K562 (cell line): ENCODE data around the gene SPNS2. TPM values are rescaled to one million over a fixed set of nuclear protein-coding genes. Genes with fewer than 3 reads are reported as not detected.

Source experiments
- ATAC-seq: fragments of 200-7000 bp; cut with Tn5 transposase; 3 replicates; pipeline ENCODE4 v1.9.1; 2020; ENCODE audit warnings: moderate library complexity
- BruUV-seq: library from RNA; stranded (reverse); fragments of 400-500 nt; replicated peaks from 2 replicates; lab custom pipeline; 2021; lab: Mats Ljungman, UMichigan
- CTCF ChIA-PET: fragments of 300-600 bp; formaldehyde crosslinking; extraction: SDS; loops from one replicate; lab custom pipeline; 2021; ENCODE audit warnings: low intra/inter-chr PET ratio; lab: Yijun Ruan, JAX
- POLR2A ChIA-PET: fragments of 300-600, 350-650 bp; sonication (Branson Sonifier 250); formaldehyde crosslinking; extraction: SDS; loops from one replicate; lab custom pipeline; 2021; ENCODE audit warnings: antibody characterized with exemption, inconsistent platforms; lab: Yijun Ruan, JAX
- DNase-seq, 4 experiments: peaks; one replicate each; pipeline versions ENCODE4 v3.0.0 to v3.0.0-alpha.2; 2011 to 2018; ENCODE audit warnings: low spot score in 3 of 4, mixed read lengths in 3 of 4; ENCODE audit errors: extremely low read depth in 1 of 4
- FAIRE-seq: peaks from 2 replicates; lab custom pipeline; 2011; peaks lifted over from hg19 to GRCh38; lab: Jason Lieb, UNC
- H2AFZ ChIP-seq: 2 replicates; pipeline ENCODE4 v1.6.0; 2011; ENCODE audit warnings: low read depth, low read length, control low read depth, inconsistent platforms
- H3K27ac ChIP-seq: fragments of 200-600 bp; 3 replicates; pipeline ENCODE4 v1.8.0; 2011; ENCODE audit warnings: low read depth, mild to moderate bottlenecking, control low read depth, inconsistent platforms, low read length, moderate library complexity, mixed read lengths; ENCODE audit errors: extremely low read depth
- H3K27me3 ChIP-seq, 2 experiments: fragments of 300-600 bp in 1 of 2; 2 replicates in 1 of 2; 3 replicates in 1 of 2; pipeline versions ENCODE4 v1.6.0 to v1.8.0; 2011; ENCODE audit warnings: inconsistent platforms in 2 of 2, low read length in 2 of 2, mild to moderate bottlenecking in 1 of 2, mixed read lengths in 1 of 2, moderate library complexity in 1 of 2; ENCODE audit not compliant: control insufficient read depth in 2 of 2, insufficient read depth in 2 of 2
- H3K36me3 ChIP-seq: fragments of 300-600 bp; 3 replicates; pipeline ENCODE4 v1.8.0; 2011; ENCODE audit warnings: mild to moderate bottlenecking, low read length, inconsistent platforms; ENCODE audit not compliant: control insufficient read depth, insufficient read depth
- H3K4me1 ChIP-seq, 2 experiments: fragments of 200-600 bp in 1 of 2; replicated peaks in 1 of 2; 2 replicates in 1 of 2; 3 replicates in 1 of 2; pipeline versions ENCODE4 v1.5.1 to v1.8.0; 2011; ENCODE audit warnings: inconsistent platforms in 2 of 2, low read length in 2 of 2, mild to moderate bottlenecking in 1 of 2, mixed read lengths in 1 of 2, moderate library complexity in 1 of 2; ENCODE audit not compliant: control insufficient read depth in 2 of 2, insufficient read depth in 2 of 2
- H3K4me2 ChIP-seq: 2 replicates; pipeline ENCODE4 v1.6.1; 2011; ENCODE audit warnings: low read length, control low read depth, inconsistent platforms, mixed read lengths; ENCODE audit not compliant: insufficient read depth
- H3K4me3 ChIP-seq: fragments of 200-600 bp; sonication (generic), shearing (Covaris generic); 2 replicates; pipeline ENCODE4 v1.5.1; 2016; ENCODE audit warnings: control low read depth, inconsistent platforms
- H3K79me2 ChIP-seq: fragments of 200-600 bp; 3 replicates; pipeline ENCODE4 v1.8.0; 2011; ENCODE audit warnings: low read length, inconsistent platforms; ENCODE audit not compliant: control insufficient read depth, insufficient read depth
- H3K9ac ChIP-seq, 2 experiments: 2 replicates each; pipeline versions ENCODE4 v1.6.0 to v1.6.1; 2011; ENCODE audit warnings: low read depth in 2 of 2, low read length in 2 of 2, control low read depth in 1 of 2, inconsistent platforms in 1 of 2, mild to moderate bottlenecking in 1 of 2, mixed read lengths in 1 of 2; ENCODE audit not compliant: insufficient read depth in 1 of 2
- H3K9me1 ChIP-seq: one replicate; pipeline ENCODE4 v1.6.0; 2011; ENCODE audit warnings: inconsistent platforms, mild to moderate bottlenecking, low read length, moderate library complexity; ENCODE audit not compliant: control insufficient read depth, insufficient read depth
- H3K9me3 ChIP-seq: replicated peaks from 2 replicates; pipeline ENCODE4 v1.5.1; 2011; ENCODE audit warnings: low read depth, low read length, inconsistent platforms; ENCODE audit not compliant: control insufficient read depth, insufficient read depth
- H4K20me1 ChIP-seq: replicated peaks from 2 replicates; pipeline ENCODE4 v1.6.1; 2011; ENCODE audit warnings: low read length, inconsistent platforms, mixed read lengths; ENCODE audit not compliant: control insufficient read depth, insufficient read depth
- DEAF1 ChIP-seq: fragments of 450-650 bp; formaldehyde crosslinking; IDR thresholded peaks from 2 replicates; pipeline ENCODE4 v1.4.0; 2020; ENCODE audit warnings: mild to moderate bottlenecking, moderate library complexity
- ESRRA ChIP-seq: fragments of 450-650 bp; IDR thresholded peaks from 2 replicates; pipeline ENCODE4 v1.6.1; 2014; ENCODE audit warnings: low read depth, mild to moderate bottlenecking, moderate library complexity, borderline replicate concordance
- RAD21 ChIP-seq, 2 experiments: fragments of 250-450 bp in 1 of 2; fragments of 450-650 bp in 1 of 2; sonication (Bioruptor Pico) in 1 of 2; formaldehyde crosslinking in 1 of 2; IDR thresholded peaks in 1 of 2; conservative IDR thresholded peaks in 1 of 2; 2 replicates each; pipeline versions ENCODE4 v1.4.0 to v1.8.0; 2020 to 2022; ENCODE audit warnings: mild to moderate bottlenecking in 2 of 2, moderate library complexity in 1 of 2
- REST ChIP-seq, 2 experiments: fragments of 450-650 bp; formaldehyde crosslinking in 1 of 2; IDR thresholded peaks; 2 replicates each; pipeline versions ENCODE4 v1.4.0 to v1.6.1; 2014 to 2020; ENCODE audit warnings: mild to moderate bottlenecking in 2 of 2, borderline replicate concordance in 1 of 2, low read depth in 1 of 2
- SMC3 ChIP-seq: conservative IDR thresholded peaks from 2 replicates; pipeline ENCODE4 v1.6.1; 2011; ENCODE audit warnings: low read depth, low read length, improper control_type of control experiment; ENCODE audit not compliant: insufficient read depth
- ZNF512 ChIP-seq: IDR thresholded peaks from 2 replicates; pipeline ENCODE4 v1.6.1; 2016; ENCODE audit warnings: missing genetic modification characterization, missing compliant biosample characterization
- WGBS: fragments of 100-300 bp; shearing (Covaris generic); methylation state at CpG from one replicate; pipeline ENCODE4 v1.1.6; 2016; ENCODE audit warnings: low coverage, mixed read lengths; ENCODE audit not compliant: insufficient coverage; ENCODE audit errors: missing lambda C conversion rate; 5-methylcytosine and 5-hydroxymethylcytosine counted together
- in situ Hi-C: fragments of 300-500 bp; cut with MboI; formaldehyde crosslinking; loops from 4 replicates; pipeline ENCODE4 v1.15.0; 2018; ENCODE audit warnings: inconsistent platforms, mixed read lengths
- intact Hi-C: fragments of 100-400 bp; cut with micrococcal nuclease; formaldehyde crosslinking; loops from 2 replicates; pipeline ENCODE4 v1.14.2; 2022
- polyA plus RNA-seq, 8 experiments: library from polyadenylated mRNA; depleted of rRNA in 4 of 8; stranded (reverse) in 5 of 8; unstranded in 3 of 8; fragments of >200 nt; fragmentation: Nextera tagmentation in 2 of 8; fragmentation: Illumina TruSeq in 1 of 8; extraction: Ambion mirVana in 2 of 8; extraction: Trizol in 1 of 8; gene quantifications; 2 replicates each; pipeline versions ENCODE4 v1.2.1 to v1.2.3, GENCODE V29; 2011 to 2014; ENCODE audit warnings: inconsistent platforms in 1 of 8, missing spikeins in 1 of 8
- total RNA-seq, 7 experiments: library from RNA; depleted of rRNA in 6 of 7; stranded (reverse); fragments of >200 nt in 6 of 7; fragmentation: Illumina TruSeq in 2 of 7; extraction: Trizol in 2 of 7; gene quantifications; 2 replicates each; pipeline versions ENCODE4 v1.2.1 to v1.2.3, GENCODE V29; 2011 to 2021; ENCODE audit warnings: low replicate concordance in 1 of 7

SPNS2 gene
- total and polyA plus RNA-seq, 9 of the 15 experiments (the other 6 are each of a cell fraction or from before 2014, with no cell fraction given), result 0.06 TPM; not detected in 8

GRCh38 chr17:4566785-4567184, 68.1 kb downstream of the SPNS2 start:
- intact Hi-C loops, result loop anchor here (2.0 to 10.0 kb wide), 2 partner anchors 60 to 138 kb away; partner anchors contain the start of gene PELP1
- FAIRE-seq (peak; percentile 81), DNase-seq (peak; percentile 52 to 66 (median 62)), ATAC-seq (peak; percentile 96)
- CTCF ChIA-PET, result interaction anchor here (1.1 to 3.1 kb wide), 2 partner anchors 57 to 59 kb away, joined by 4 to 27 read pairs; no protein-coding TSS in a partner anchor
- POLR2A ChIA-PET, result interaction anchor here (0.6 to 1.0 kb wide), 2 partner anchors 31 to 148 kb away, joined by 3 read pairs; no protein-coding TSS in a partner anchor
- Histone ChIP-seq H3K9ac (no peak overlapping the region), H2AFZ (no peak overlapping the region), H3K4me3 (no peak overlapping the region), H3K27ac (no peak overlapping the region), H3K9me1 (no peaks in the 10 kb centered on the region), H3K79me2 (no peaks in the 10 kb centered on the region), H3K4me2 (no peak overlapping the region), H3K27me3 (peaks cover 9 to 15% of the 10 kb centered on the region in 2 experiments; a peak in 4 of 5 replicates), H3K4me1 (no peaks in the 10 kb centered on the region; a peak in 1 of 5 replicates), H3K9me3 (no peaks in the 10 kb centered on the region), H3K36me3 (no peaks in the 10 kb centered on the region), H4K20me1 (no peaks in the 10 kb centered on the region)
- BruUV-seq, result no TSS peak
- 2% methylated on average over 4 of the region's 5 CpGs for WGBS
- in situ Hi-C loops, result loop anchor here (5.0 kb wide), 1 partner anchor 56 kb away; no protein-coding TSS in a partner anchor
- TF ChIP-seq RAD21 (CRISPR knock-in tag; conservative IDR thresholded peaks at IDR 0.05 in 1 of 2, IDR thresholded peaks at IDR 0.05 in 1 of 2) (peak; percentile 56 to 72), ESRRA (peak; percentile 39; the same call in 1 of the 2 replicates), SMC3 (0 out of 2 replicates have a peak, but pooled peaks have one; percentile 54), REST (IDR thresholded peaks at IDR 0.05; ENCODE audit: borderline replicate concordance) (peak; percentile 50; the same call in 1 of the 2 replicates), REST (CRISPR knock-in tag; IDR thresholded peaks at IDR 0.05; ENCODE audit: low read depth) (no peak), DEAF1 (CRISPR knock-in tag) (0 out of 2 replicates have a peak, but pooled peaks have one; percentile 29), ZNF512 (tag) (no peak)
